ENCODE results near the gene METTL16. TPM values are rescaled to one million over a fixed set of nuclear protein-coding genes. Genes with fewer than 3 reads are reported as not detected.
"Not testable (repeated sequence)": the region's sequence is repeated elsewhere in the genome, so short reads cannot be mapped to it uniquely, and the experiment has no call there.

METTL16 gene
- polyA plus RNA-seq, 1 of the 3 experiments (the other 2 are of a cell fraction), result 8.1 TPM

- Histone ChIP-seq H3K9me2 (no peaks in the 10 kb centered on the region), H3K9me3 (peaks cover 5% of the 10 kb centered on the region; the same call in 1 of the 2 replicates), H3F3A (replicated peaks; ENCODE audit: insufficient read depth) (peaks cover 7% of the 10 kb centered on the region), H3K27ac (ENCODE audit: low read depth in 2 of 2, low read length in 1 of 2) (no peak overlapping the region), H2AFZ (ENCODE audit: low read depth) (no peak overlapping the region), H3K4me1 (ENCODE audit: control insufficient read depth in 1 of 2, insufficient read depth in 2 of 2, low read depth in 1 of 2, low read length in 1 of 2) (no peaks in the 10 kb centered on the region), H3K9ac (no peak overlapping the region), H3K4me3 (ENCODE audit: low read depth in 2 of 2, low read length in 1 of 2) (no peak overlapping the region), H4K20me1 (ENCODE audit: insufficient read depth) (no peaks in the 10 kb centered on the region), H3K79me2 (ENCODE audit: insufficient read depth) (no peaks in the 10 kb centered on the region; the same call in 1 of the 2 replicates), H3K4me2 (no peak overlapping the region), H3K36me3 (replicated peaks in 1 of 2; ENCODE audit: control insufficient read depth in 1 of 2, insufficient read depth in 2 of 2, low read length in 1 of 2) (peaks cover 10 to 33% of the 10 kb centered on the region in 2 experiments), H3K27me3 (ENCODE audit: insufficient read depth) (no peaks in the 10 kb centered on the region)
- DNase-seq, result no peak
- TF ChIP-seq RXRA (IDR thresholded peaks at IDR 0.05; ENCODE audit: borderline replicate concordance, low read depth), result no peak
- TF ChIP-seq RCOR1 (IDR thresholded peaks at IDR 0.05; ENCODE audit: low read length), result no peak
- WGBS (ENCODE audit: low lambda C conversion rate), result 70% methylated on average over 3 of the region's 3 CpGs
- POLR2A ChIA-PET, result no interaction called here
- CTCF ChIA-PET, result interaction anchor here (1.3 kb wide), 1 partner anchor 26 kb away, joined by 3 read pairs; no protein-coding TSS in a partner anchor
Observed at GRCh38 chr17:2442166-2442565, 69.5 kb downstream of the METTL16 start.

- Histone ChIP-seq H3K4me1 (ENCODE audit: control insufficient read depth in 1 of 2, insufficient read depth in 2 of 2, low read depth in 1 of 2, low read length in 1 of 2) (no peaks in the 10 kb centered on the region), H2AFZ (ENCODE audit: low read depth) (no peak overlapping the region), H3K9ac (no peak overlapping the region), H3K79me2 (ENCODE audit: insufficient read depth) (no peaks in the 10 kb centered on the region; the same call in 1 of the 2 replicates), H3K36me3 (replicated peaks in 1 of 2; ENCODE audit: control insufficient read depth in 1 of 2, insufficient read depth in 2 of 2, low read length in 1 of 2) (peaks cover 14 to 29% of the 10 kb centered on the region in 2 experiments), H3F3A (replicated peaks; ENCODE audit: insufficient read depth) (peaks cover 7% of the 10 kb centered on the region), H3K9me3 (peaks cover 2% of the 10 kb centered on the region; the same call in 1 of the 2 replicates), H3K9me2 (no peaks in the 10 kb centered on the region), H3K27me3 (ENCODE audit: insufficient read depth) (no peaks in the 10 kb centered on the region), H3K27ac (ENCODE audit: low read depth in 2 of 2, low read length in 1 of 2) (no peak overlapping the region), H4K20me1 (ENCODE audit: insufficient read depth) (no peaks in the 10 kb centered on the region), H3K4me3 (ENCODE audit: low read depth in 2 of 2, low read length in 1 of 2) (no peak overlapping the region), H3K4me2 (no peak overlapping the region)
- WGBS (ENCODE audit: low lambda C conversion rate), result 98% methylated on average over 4 of the region's 4 CpGs
- no peak for DNase-seq
- TF ChIP-seq RAD21 (IDR thresholded peaks at IDR 0.05; ENCODE audit: low read length) (no peak), EP300 (IDR thresholded peaks at IDR 0.05; ENCODE audit: borderline replicate concordance in 1 of 2, low read depth in 1 of 2, low read length in 1 of 2) (no peak), NFIC (IDR thresholded peaks at IDR 0.05; ENCODE audit: borderline replicate concordance) (no peak), MXI1 (IDR thresholded peaks at IDR 0.05; ENCODE audit: low read depth, low read length) (no peak), TAF1 (IDR thresholded peaks at IDR 0.05; ENCODE audit: borderline replicate concordance, low read depth, low read length) (no peak), GATA2 (CRISPR knock-in tag; IDR thresholded peaks at IDR 0.05) (no peak), POLR2AphosphoS5 (IDR thresholded peaks at IDR 0.05; ENCODE audit: low read depth, low read length) (no peak), JUND (IDR thresholded peaks at IDR 0.05) (no peak)
- POLR2A ChIA-PET, result no interaction called here
- CTCF ChIA-PET, result interaction anchor here (0.9 kb wide), 2 partner anchors 33 to 88 kb away, joined by 3 read pairs; no protein-coding TSS in a partner anchor
Observed at GRCh38 chr17:2440930-2441329, 70.8 kb downstream of the METTL16 start.

GRCh38 chr17:2439997-2440396 lies 71.7 kb downstream of the METTL16 start:
- DNase-seq; H3K27me3 ChIP-seq (ENCODE audit: insufficient read depth); H3K9ac ChIP-seq; H3K4me1 ChIP-seq (ENCODE audit: control insufficient read depth in 1 of 2, insufficient read depth in 2 of 2, low read depth in 1 of 2, low read length in 1 of 2); H3F3A ChIP-seq (replicated peaks; ENCODE audit: insufficient read depth); POLR2A ChIA-PET; H3K4me3 ChIP-seq (ENCODE audit: low read depth in 2 of 2, low read length in 1 of 2); H3K9me3 ChIP-seq; H3K79me2 ChIP-seq (ENCODE audit: insufficient read depth); H3K27ac ChIP-seq (ENCODE audit: low read depth in 2 of 2, low read length in 1 of 2); H3K4me2 ChIP-seq; H2AFZ ChIP-seq (ENCODE audit: low read depth); H3K9me2 ChIP-seq; H4K20me1 ChIP-seq (ENCODE audit: insufficient read depth): not testable (repeated sequence)
- CTCF ChIA-PET, result interaction anchor here (1.6 kb wide), 1 partner anchor 12 kb away, joined by 4 read pairs; no protein-coding TSS in a partner anchor
- H3K36me3 ChIP-seq (replicated peaks in 1 of 2; ENCODE audit: control insufficient read depth in 1 of 2, insufficient read depth in 2 of 2, low read length in 1 of 2), result peaks cover 14 to 22% of the 10 kb centered on the region in 2 experiments
- WGBS (ENCODE audit: low lambda C conversion rate), result 94% methylated on average over 6 of the region's 6 CpGs

Data from SK-N-SH (cell line).